Transverse colon (tissue), 4 donors: Measurements from ENCODE around the gene PTPN3. TPM values are rescaled to one million over a fixed set of nuclear protein-coding genes. Genes with fewer than 3 reads are reported as not detected.

Experiments
- DNase-seq: peaks from one replicate; pipeline ENCODE4 v3.0.0-alpha.2; 2019
- H3K27ac ChIP-seq, 4 donors: fragments of 200-600 bp; sonication (generic); 2 replicates each; pipeline ENCODE4 v1.5.1; 2016 to 2018; ENCODE audit warnings: inconsistent platforms in 4 of 4
- H3K27me3 ChIP-seq: fragments of 200-600 bp; sonication (generic); 2 replicates; pipeline ENCODE4 v1.5.1; 2017; ENCODE audit warnings: inconsistent platforms
- H3K36me3 ChIP-seq, 4 donors: fragments of 200-600 bp; sonication (generic); 2 replicates each; pipeline ENCODE4 v1.5.1; 2017 to 2019; ENCODE audit warnings: inconsistent platforms in 4 of 4
- H3K4me1 ChIP-seq, 4 donors: fragments of 200-600 bp; sonication (generic); 2 replicates each; pipeline ENCODE4 v1.5.1; 2017 to 2020; ENCODE audit warnings: inconsistent platforms in 4 of 4
- H3K4me3 ChIP-seq, 4 donors: fragments of 200-600 bp; sonication (generic); 1 replicate in 1 of 4; 2 replicates in 3 of 4; pipeline versions ENCODE4 v1.5.1 to v1.6.1; 2017 to 2019; ENCODE audit warnings: inconsistent platforms in 4 of 4
- H3K9me3 ChIP-seq, 2 donors: fragments of 200-600 bp; sonication (generic); 2 replicates each; pipeline ENCODE4 v1.5.1; 2017 to 2019; ENCODE audit warnings: inconsistent platforms in 2 of 2
- EP300 ChIP-seq: sonication (generic); formaldehyde crosslinking; IDR thresholded peaks from one replicate; pipeline ENCODE4 v1.6.1; 2017; ENCODE audit warnings: antibody characterized with exemption, low read depth
- POLR2A ChIP-seq: fragments of 450-650 bp; IDR thresholded peaks from one replicate; pipeline ENCODE4 v1.6.1; 2016; ENCODE audit warnings: antibody characterized with exemption, mild to moderate bottlenecking, moderate library complexity
- POLR2AphosphoS5 ChIP-seq, 3 donors: sonication (generic); formaldehyde crosslinking; IDR thresholded peaks; one replicate each; pipeline ENCODE4 v1.6.1; 2016; ENCODE audit warnings: antibody characterized with exemption in 3 of 3
- WGBS, 2 donors: methylation state at CpG; one replicate each; pipeline ENCODE4 v1.1.5; 2018; ENCODE audit warnings: low coverage in 1 of 2; 5-methylcytosine and 5-hydroxymethylcytosine counted together
- in situ Hi-C, 4 donors: fragments of 200-750 bp; cut with MboI; loops; one replicate each; pipeline versions ENCODE4 v1.15.0 to v1.15.1; 2017; ENCODE audit warnings: low sequenced_read_pairs in 3 of 4, low pct_ligation_motif_present in 1 of 4, low pct_unique_long_range_greater_than_20kb in 1 of 4
- intact Hi-C: fragments of 100-400 bp; cut with DNase I; formaldehyde crosslinking; loops from one replicate; pipeline ENCODE4 v1.15.1; 2023; ENCODE audit warnings: low total_unique reads
- total RNA-seq, 4 donors: library from RNA; depleted of rRNA; stranded (reverse); fragments of >200 nt; gene quantifications; one replicate each; pipeline ENCODE4 v1.1.0, GENCODE V29; 2016
- TF ChIP-seq, protein P1 (sequence below), 5 experiments: fragments of 200-600 bp in 3 of 5; fragments of 450-650 bp in 2 of 5; sonication (generic) in 3 of 5; IDR thresholded peaks; 1 replicate in 2 of 5; 2 replicates in 3 of 5; pipeline ENCODE4 v1.5.1; 2016 to 2017; ENCODE audit warnings: antibody characterized with exemption in 5 of 5, inconsistent platforms in 3 of 5, mild to moderate bottlenecking in 2 of 5, moderate library complexity in 1 of 5

The PTPN3 gene
- total RNA-seq, 4 donors from 2014 or later = 12.7 to 27.0 (median 18.1) TPM

DNA sequence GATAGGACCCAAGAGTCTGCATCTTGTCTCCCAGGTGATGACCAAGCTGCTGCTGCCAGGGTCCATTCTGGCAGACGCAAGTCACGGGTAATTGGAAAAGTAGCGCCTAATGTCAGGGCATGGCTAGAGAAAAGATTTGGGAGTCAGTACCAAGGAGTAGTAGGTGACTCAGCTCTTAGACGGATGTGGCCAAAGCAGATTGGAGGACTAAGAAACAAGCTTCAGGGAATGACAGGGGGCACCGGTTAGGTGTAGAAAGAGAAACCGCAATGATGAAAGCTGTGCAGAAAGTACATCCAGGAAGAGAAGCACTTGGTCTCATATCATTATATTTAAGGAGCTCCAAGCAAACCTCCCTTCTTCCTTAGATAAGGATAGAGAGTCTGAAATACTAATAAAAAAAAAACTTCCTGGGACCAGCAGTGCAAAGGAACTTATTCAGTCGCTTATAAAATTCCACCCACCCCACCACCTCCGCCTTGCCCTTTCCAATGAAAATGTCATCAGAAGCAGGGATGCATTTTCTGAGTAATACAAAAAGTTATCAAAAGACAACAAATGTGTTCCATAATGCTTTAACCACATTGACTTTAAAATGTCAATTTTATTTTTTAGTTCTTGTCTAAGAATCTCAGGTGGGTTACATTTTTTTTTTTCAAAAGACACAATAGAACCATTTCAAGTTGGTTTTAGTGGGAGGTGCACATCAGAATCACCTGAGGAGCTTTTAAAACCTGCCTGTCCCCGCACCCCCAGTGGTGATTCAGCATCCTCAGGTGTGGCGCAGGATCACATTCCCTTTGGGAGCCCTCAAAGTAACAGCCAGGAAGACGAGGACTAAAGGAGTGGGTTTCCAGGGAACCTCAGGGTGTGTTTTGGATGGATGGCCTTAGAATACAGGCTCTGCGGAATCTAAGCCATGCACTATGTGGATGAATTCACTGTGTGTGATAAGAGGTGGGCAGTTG lies 31.2 kb downstream of the PTPN3 start:
- no peaks in the 10 kb centered on the region for H3K27me3 ChIP-seq
- H3K4me3 ChIP-seq = no peak overlapping the region
- intact Hi-C loops (no loop called here), in situ Hi-C loops (no loop called here)
- no peak for DNase-seq
- TF ChIP-seq POLR2A = no peak
- TF ChIP-seq EP300 = no peak
- TF ChIP-seq, protein P1, sequence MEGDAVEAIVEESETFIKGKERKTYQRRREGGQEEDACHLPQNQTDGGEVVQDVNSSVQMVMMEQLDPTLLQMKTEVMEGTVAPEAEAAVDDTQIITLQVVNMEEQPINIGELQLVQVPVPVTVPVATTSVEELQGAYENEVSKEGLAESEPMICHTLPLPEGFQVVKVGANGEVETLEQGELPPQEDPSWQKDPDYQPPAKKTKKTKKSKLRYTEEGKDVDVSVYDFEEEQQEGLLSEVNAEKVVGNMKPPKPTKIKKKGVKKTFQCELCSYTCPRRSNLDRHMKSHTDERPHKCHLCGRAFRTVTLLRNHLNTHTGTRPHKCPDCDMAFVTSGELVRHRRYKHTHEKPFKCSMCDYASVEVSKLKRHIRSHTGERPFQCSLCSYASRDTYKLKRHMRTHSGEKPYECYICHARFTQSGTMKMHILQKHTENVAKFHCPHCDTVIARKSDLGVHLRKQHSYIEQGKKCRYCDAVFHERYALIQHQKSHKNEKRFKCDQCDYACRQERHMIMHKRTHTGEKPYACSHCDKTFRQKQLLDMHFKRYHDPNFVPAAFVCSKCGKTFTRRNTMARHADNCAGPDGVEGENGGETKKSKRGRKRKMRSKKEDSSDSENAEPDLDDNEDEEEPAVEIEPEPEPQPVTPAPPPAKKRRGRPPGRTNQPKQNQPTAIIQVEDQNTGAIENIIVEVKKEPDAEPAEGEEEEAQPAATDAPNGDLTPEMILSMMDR (IDR thresholded peaks at IDR 0.05) = no peak
- TF ChIP-seq POLR2AphosphoS5 (IDR thresholded peaks at IDR 0.05) = no peak
- H3K9me3 ChIP-seq = no peaks in the 10 kb centered on the region
- H3K4me1 ChIP-seq = peaks cover 0 to 5% (median 0%) of the 10 kb centered on the region in 4 donors
- no peak overlapping the region for H3K27ac ChIP-seq
- WGBS, 2 donors = 89% methylated on average over 9 to 12 of the region's 12 CpGs
- H3K36me3 ChIP-seq = no peaks in the 10 kb centered on the region

DNA sequence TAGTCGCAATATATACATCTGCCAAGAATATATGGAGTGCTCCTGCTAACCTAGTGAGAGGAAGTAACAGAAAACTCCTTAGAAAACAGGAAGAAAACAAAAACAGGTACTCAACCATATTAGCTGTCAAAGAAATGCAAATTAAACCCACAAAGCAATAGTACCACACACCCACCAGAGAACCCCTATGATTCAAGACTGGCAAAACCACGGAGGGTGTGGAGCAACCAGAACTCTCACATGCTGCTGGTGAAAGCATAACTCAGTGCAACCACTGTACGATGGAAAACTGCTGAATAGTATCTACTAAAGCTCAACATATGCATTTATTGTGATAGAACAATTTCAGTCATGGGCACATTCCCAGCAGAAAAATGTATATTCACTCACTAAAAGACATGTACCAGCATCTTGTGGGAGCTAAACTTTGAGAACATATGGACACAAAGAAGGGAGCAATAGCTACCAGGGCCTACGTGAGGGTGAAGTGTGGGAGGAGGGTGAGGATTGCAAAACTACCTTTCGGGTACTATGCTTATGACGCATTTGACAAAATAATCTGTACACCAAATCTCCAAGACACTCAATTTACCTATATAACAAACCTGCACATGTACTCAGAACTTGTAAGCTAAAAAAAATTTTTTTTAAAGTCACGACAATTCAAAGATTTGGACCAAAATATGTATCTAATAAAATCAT lies 34.0 kb downstream of the PTPN3 start:
- H3K36me3 ChIP-seq = no peaks in the 10 kb centered on the region
- no peak overlapping the region for H3K27ac ChIP-seq
- H3K27me3 ChIP-seq = no peaks in the 10 kb centered on the region
- intact Hi-C loops (no loop called here), in situ Hi-C loops (no loop called here)
- WGBS, 2 donors = 75 to 77% methylated on average over 7 of the region's 7 CpGs
- H3K4me1 ChIP-seq = no peaks in the 10 kb centered on the region
- H3K9me3 ChIP-seq = no peaks in the 10 kb centered on the region
- H3K4me3 ChIP-seq = no peak overlapping the region
- TF ChIP-seq POLR2A (no peak), POLR2AphosphoS5 (IDR thresholded peaks at IDR 0.05) (no peak)
- no peak for DNase-seq

DNA sequence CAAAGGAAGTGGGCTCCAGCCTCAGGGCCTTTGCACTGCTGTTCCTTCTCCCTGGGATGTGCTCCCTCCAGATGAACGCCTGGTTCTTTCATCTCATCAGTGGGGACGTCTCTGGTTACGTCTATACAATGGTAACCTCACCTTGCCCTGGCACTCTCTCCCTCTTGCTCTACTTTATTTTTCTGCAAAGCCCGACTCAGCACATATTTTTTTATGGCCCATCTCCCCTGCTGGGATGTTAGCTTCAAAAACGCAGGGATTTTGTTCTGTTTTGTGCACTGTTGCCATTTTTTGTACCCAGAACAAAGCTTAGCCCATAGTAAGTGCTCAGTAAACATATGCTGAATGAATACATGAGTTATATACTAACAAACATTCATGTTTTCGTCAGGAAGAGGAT lies 37.5 kb downstream of the PTPN3 start:
- intact Hi-C loops = no loop called here
- H3K36me3 ChIP-seq = no peaks in the 10 kb centered on the region

DNA sequence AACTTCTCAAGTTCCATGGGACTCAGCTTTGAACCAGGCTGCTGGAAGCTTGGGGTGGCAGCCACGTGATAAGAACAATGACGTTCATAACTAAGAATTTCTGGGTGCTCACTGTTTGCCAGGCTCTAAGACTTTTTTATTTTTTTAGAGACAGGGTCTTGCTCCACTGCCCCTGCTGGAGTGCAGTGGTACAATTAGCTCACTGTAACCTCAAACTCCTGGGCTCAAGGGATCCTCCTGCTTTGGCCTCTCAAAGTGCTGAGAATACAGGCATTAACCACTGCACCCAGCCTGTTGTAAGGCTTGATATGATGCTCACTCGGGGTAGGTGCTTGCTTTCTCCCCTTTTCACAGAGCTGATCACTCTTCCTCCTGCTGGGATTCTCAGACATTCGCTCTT lies 38.7 kb downstream of the PTPN3 start:
- H3K27ac ChIP-seq = no peak overlapping the region
- no peaks in the 10 kb centered on the region for H3K9me3 ChIP-seq
- no peaks in the 10 kb centered on the region for H3K27me3 ChIP-seq
- in situ Hi-C loops (no loop called here), intact Hi-C loops (no loop called here)
- 72% methylated on average over 4 of the region's 4 CpGs; no CpG with 5 or more reads in 1 of the 2 donors for WGBS, 2 donors
- TF ChIP-seq, protein P1 (IDR thresholded peaks at IDR 0.05) = no peak
- TF ChIP-seq POLR2A (no peak), EP300 (no peak), POLR2AphosphoS5 (IDR thresholded peaks at IDR 0.05) (no peak)
- no peak overlapping the region for H3K4me3 ChIP-seq
- H3K4me1 ChIP-seq = no peaks in the 10 kb centered on the region
- no peak for DNase-seq
- no peaks in the 10 kb centered on the region for H3K36me3 ChIP-seq

More for the DNA sequence above, 37.5 kb downstream of the PTPN3 start:
- Histone ChIP-seq H3K27me3 (no peaks in the 10 kb centered on the region), H3K4me1 (no peaks in the 10 kb centered on the region), H3K4me3 (no peak overlapping the region), H3K27ac (no peak overlapping the region), H3K9me3 (no peaks in the 10 kb centered on the region)
- TF ChIP-seq, protein P1 (IDR thresholded peaks at IDR 0.05) = no peak
- TF ChIP-seq POLR2A (no peak), POLR2AphosphoS5 (IDR thresholded peaks at IDR 0.05) (no peak), EP300 (no peak)
- WGBS, 2 donors = 85 to 92% methylated on average over 3 to 6 of the region's 6 CpGs
- in situ Hi-C loops = no loop called here
- DNase-seq = no peak
